Right forelimb (tissue), 1 donor: ENCODE data around the gene AK5.
"Not testable (repeated sequence)": the region's sequence is repeated elsewhere in the genome, so short reads cannot be mapped to it uniquely, and the experiment has no call there.

Experiments
- DNase-seq: peaks from one replicate; pipeline ENCODE4 v3.0.0-alpha.2; 2018

Gene AK5

DNA sequence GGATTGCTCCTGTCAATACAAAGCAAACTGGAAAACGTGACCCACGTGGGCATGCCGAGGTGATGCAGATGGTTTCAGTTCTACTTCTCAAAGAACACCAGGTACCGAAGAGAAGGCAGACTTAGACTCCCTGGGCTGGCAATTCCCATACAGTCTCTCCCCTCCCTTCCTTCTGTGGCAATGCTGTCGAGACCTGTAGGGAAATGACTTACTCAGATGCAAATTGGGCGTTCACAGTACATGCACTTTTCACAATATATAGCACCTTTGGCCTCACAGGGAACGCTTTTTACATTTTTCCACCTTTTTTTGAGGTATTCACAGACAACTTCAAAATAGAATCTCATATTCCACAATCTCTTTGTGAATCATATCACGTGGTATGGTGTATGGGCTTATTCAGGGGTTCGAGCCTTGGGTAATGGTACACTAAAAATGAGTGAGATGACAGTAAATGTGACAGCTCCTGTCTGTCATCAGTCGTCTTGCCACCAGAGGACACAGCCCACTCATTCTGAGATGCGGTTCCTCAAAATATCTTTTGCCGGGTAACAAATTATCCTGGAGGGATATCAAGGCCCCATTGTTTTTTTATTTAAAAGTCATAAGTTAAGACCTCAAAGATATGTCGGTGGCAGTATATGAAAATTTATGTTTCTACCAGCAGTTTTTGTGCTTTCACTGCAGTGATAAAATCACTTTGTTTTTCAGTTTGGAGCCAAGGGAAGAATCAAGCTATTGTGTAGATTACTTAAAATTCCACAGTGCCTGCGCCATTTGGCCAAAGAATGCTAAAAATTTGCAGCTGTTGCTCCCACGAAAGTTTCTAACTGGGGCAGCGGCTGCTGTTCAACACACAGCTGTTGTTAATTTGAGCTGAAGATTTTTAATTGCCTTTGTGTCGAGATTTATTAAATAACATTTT, 232.3 kb downstream of the AK5 start:
- DNase-seq: no peak

DNA sequence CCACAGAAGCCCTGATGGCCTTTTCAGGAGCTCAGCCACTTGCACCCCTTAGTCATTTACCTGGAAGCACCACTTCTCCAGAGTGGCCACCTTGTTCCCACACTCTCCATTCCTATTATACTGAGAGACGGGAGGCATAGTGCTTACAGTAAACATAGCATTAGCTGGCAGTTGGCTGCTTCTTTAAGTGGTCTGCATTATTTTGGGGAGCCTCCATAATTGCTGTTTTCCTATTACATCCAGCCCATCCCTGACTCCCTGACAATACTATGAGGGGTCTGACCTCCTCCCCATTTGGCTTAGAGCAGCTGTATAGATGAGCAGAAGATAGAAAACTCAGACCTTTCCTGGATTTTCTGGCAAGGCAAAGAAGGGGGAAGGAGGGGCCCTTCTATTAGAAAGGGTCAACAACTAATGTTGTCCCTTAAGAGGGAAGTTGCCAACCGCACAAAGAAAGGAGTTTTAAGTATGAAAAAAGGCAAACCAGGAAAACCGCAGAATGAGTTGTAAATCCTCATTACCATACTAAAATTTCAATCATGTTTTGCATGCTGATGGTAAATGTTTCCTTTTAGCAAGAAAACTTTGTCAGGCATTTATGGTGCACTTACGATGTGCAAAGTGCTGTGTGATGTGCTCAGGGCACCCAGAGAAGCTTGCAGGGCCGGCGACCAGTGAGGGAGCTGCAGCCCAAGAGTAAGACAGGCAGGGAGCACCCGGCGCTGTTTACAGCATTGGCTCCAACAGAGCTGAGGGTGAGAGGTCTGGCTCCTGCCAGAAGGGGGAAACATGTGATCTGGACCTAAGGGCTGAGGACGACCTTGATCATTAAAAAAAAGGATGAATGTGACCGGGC, 233.3 kb downstream of the AK5 start:
- DNase-seq: peak; percentile 52

DNA sequence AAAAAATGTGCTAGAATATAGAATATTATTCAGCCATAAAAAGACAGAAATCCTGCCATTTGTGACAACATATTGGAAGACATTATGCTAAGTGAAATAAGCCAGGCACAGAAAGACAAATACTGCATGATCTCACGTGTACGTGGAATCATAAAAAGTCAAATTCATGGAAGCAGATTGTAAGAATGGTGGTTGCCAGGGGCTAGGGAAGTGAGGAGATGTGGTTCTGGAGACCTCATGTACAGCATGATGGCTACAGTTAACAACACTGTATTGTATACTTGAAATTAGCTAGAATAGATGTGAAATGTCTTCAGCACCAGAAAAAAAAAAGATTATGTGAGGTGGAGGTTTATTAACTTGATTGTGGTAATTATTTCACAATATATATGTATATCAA, 234.3 kb downstream of the AK5 start:
- DNase-seq: no peak

DNA sequence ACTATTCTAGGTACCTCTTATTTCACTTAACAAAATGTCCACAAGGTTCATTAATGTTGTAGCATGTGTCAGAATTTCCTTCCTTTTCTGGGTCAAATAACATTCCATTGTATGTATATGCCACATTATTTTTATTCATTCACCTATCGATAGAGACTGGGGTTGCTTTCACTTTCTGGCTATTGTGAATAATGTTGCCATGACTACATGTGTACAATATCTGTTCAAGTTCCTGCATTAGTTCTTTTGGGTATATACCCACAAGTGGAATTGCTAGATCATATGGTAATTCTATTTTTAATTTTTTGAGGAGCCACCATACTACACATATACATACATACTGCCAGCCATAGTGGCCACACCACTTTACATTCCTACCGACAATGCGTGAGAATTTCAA, 242.2 kb downstream of the AK5 start:
- no peak for DNase-seq

DNA sequence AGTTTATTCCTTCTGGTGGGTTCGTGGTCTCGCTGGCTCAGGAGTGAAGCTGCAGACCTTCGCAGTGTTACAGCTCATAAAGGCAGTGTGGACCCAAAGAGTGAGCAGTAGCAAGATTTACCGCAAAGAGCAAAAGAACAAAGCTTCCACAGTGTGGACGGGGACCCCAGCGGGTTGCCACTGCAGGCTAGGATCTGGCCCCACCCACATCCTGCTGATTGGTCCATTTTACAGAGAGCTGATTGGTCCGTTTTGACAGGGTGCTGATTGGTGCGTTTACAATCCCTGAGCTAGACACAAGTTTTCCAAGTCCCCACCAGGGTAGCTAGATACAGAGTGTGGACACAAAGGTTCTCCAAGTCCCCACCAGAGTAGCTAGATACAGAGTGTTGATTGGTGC, 249.3 kb downstream of the AK5 start:
- DNase-seq: not testable (repeated sequence)

DNA sequence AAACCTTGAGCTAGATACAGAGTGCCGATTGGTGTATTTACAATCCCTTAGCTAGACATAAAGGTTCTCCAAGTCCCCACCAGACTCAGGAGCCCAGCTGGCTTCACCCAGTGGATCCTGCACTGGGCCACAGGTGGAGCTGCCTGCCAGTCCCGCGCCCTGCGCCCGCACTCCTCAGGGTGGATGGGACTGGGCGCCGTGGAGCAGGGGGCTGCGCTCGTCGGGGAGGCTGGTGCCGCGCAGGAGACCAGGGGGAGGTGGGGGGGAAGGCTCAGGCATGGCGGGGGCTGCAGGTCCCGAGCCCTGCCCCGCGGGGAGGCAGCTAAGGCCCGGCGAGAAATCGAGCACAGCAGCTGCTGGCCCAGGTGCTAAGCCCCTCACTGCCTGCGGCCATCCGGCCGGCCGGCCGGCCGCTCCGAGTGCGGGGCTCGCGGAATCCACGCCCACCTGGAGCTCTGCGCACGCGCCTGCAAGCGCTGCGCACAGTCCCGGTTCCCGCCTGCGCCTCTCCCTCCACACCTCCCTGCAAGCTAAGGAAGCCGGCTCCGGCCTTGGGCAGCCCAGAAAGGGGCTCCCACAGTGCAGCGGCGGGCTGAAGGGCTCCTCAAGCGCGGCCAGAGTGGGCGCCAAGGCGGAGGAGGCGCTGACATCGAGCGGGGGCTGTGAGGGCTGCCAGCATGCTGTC, 249.9 kb downstream of the AK5 start:
- DNase-seq: not testable (repeated sequence)

DNA sequence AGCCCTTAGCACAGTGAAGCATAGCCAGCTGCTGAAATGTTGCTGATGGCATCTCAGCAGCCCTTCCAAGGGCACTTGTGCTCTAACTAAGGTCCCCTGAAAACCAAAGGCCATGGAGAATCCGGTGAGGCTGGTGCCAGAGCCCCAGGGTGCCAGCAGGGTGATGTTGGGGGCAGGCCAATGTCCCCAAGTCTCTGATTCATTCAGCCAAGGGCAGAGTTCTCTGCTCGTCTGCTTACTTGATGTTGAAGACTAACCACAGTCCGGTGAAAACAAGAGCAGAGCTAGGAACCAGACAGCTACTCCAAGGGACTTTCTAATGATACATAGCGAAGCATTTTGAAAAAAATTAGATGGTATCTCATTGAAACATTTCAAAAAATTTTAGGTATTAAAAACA, 250.8 kb downstream of the AK5 start:
- no peak for DNase-seq

DNA sequence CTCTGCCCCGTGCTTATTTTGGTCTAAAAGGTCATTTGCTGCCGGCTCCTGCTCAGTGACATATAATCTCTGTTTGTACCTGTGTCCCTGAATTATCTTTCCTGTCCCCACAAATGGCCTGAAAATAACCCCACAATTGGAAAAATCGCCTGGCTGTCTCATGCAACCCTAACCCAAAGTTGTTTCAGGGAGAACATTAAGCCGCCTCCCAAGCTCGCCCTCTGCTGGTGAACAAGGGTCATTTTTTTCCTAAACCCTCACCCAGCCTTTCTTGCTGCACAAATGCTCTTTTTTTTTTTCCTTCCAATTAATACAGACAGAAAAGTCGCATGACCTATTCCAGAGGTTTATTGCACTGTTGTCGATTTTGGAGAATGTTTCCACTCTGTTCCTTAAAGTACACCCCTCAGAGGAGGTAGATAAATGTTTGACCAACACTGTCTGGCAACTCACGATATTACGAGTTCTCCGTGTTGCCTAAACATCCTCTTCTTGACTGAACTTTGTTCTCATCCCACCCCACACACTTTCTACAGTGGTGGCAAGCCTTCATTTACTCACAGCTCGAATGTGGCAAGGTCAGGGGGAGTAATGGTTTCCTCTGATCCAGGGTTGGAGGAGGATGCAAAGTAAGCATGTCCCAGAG, 252.0 kb downstream of the AK5 start:
- DNase-seq: peak; percentile 76

DNA sequence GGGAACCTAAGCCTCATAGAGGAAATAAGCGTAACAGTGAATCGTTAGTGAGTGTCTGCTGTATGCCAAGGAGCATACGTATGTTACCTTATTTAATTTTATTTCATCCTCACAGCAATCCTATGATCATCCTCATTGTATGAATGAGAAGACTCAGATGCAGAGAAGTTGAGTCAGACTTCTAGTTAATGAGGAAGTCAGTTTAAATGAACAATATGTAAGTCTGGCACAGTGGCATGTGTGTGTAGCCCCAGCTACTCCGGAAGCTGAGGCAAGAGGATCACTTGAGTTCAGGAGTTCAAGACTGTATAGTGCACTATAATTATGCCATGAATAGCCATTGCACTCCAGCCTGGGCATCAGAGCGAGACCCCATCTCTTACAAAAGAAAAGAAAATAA, 252.6 kb downstream of the AK5 start:
- no peak for DNase-seq

DNA sequence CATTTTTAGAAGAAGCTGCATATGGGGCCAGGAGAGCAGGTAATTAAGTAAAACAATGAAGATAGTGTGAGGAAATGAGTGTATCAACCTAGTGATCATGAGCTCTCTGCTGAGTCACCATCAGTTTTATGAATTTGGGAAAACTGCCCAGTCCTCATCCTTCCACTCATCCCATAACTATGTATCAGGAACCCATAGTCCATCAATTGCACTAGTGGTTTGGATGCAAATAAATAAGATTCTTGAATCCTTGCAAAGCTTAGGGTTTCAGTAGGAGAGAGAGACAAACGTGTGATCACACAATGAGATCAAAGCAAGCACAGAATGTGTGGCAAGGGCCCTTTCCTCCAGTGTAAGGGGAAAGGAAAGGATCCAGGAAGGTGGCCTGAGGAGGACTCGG, 255.0 kb downstream of the AK5 start:
- no peak for DNase-seq

DNA sequence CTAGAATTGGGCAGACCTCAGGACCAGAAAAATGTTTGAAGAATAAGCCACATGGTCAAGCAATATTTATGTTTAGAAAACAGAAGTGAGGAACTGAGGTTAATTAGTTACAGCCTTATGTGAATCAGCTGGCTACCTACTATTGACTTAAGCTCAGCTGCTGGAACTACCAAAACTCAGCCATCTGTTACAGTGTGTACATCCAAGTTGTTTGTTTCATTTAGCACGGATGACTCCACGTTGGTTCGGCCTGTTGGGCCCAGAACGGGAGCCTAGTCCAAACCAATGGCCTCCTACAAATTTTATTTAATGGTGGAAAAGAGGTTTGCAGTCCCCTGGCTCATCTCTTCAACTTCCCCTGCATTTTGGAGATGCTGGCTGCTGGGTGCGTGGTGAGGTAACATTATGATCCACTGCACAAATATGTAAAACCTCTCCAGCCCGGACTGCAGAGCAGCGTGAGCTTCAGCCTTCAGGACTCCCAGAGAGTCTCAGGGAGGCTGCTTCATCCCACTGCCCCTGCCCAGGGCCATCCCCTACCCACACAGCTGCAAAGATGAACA, 257.2 kb downstream of the AK5 start:
- peak; percentile 54 for DNase-seq

DNA sequence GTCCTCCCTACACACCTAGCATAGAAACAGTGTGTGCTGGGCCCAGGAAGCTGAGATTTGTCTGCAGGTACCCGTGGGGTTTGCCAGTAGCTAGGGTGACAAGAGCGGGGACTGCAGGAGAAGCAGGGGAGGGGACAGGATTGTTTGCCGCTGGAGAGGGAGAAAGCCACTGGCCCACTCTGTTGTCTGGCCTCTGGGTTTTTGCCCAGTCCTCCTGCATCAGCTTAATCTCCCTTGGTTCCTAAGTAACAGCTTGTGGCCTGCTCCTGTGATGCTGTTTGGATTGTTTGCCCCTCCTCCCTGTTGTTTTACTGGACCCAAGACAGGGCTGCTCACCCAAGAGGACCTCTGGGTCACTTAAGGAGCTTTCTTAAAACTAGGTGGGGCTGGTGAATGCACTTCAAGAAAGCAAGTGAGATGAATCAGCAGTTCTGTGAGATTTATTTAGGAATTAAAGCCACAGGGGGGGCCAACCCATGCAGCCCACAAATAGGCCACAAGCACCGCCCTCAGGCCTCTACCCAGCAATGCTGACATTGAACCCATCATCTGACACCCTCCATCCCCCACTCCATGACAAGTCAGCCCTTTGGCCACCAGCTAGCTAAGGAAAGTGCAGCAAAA, 257.8 kb downstream of the AK5 start:
- no peak for DNase-seq

DNA sequence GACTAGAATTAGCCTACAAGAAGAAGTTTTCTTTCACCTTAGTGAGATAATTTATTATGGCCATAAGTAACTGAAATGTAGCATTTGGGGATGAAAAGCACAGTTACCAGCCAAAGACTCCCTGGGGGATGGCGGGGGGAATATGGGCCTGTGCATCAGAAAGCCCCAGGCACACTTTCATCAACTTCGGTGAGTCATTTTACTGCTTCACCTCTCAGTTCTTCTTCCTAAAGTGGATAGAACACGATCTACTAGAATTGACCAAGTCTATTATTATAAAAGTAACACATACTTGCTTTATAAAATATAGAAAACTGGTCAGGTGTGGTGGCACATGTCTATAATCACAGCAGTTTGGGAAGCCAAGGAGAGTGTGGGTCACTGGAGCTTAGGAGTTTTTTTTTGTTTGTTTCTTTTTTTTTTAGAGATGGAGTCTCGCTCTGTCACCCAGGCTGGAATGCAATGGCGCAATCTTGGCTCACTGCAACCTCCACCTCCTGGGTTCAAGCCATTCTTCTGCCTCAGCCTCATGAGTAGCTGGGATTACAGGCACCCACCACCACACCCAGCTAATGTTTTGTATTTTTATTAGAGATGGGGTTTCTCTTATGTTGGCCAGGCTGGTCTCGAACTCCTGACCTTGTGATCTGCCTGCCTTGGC, 258.8 kb downstream of the AK5 start:
- no peak for DNase-seq

DNA sequence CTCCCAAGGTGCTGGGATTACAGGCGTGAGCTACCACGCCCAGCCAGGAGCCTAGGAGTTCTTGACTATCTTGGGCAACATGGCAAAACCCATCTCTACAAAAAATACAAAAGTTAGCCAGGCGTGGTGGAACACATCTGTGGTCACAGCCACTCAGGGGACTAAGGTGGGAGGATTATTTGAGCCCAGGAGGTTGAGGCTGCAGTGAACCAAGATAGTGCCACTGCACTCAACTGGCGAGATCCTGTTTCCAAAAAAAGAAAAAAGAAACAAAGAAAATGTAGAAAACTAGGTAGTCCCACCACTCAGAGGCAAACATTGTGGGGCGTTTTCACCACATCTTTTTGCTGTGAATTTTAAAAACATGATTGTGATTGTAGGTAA, 259.3 kb downstream of the AK5 start:
- no peak for DNase-seq

DNA sequence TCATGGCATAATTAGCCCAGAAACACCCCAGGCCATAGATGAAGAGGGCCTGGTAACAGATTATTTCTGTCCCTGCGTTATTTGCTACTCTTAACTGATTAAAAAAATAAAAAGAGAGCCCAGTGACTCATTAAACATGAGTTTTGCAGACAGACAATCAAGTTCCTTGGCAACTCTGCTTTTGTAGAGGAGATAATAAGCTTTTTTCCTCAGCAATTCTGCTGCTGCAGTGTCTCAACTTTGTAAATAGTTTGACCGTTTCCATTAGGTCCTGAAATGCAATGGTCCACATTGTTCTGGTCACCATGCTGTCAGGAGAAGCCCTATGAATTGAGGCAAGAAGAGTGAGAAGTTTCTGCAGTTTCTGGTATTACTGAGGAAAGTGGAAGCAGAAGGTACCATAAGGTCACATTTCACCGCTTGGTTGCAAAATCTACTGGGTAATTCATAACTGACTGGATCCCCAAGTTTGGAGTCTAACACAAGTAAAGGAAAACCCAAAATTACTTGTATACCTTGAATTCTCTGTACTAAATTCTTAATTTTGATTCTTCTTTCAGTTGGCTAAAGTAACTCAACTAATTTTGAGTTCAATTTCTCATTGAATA, 261.1 kb downstream of the AK5 start:
- DNase-seq: no peak

DNA sequence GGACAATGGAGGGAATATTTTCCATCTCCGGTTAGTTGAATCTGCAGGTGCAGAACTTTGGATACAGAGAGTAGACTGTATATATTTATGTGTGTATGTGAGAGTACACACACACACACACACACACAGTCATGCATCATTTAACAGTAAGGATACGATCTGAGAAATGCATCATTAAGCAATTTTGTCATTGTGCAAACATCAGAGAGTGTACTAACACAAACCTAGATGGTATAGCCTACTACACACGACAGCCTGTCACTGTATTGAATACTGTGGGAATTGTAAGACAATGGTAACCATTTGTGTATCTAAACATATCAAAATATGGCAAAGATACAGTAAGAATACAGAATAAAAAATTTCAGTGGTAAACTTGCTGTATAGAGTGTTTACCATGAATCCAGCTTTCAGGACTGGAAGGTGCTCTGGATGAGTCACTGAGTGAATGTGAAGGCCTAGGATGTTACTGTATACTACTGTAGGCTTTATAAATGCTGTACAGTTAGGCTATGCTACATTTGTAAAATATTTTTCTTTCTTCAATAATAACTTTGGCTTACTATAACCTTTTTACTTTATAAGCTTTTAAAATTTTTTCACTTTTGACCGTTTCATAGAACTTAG, 262.1 kb downstream of the AK5 start:
- DNase-seq: no peak

DNA sequence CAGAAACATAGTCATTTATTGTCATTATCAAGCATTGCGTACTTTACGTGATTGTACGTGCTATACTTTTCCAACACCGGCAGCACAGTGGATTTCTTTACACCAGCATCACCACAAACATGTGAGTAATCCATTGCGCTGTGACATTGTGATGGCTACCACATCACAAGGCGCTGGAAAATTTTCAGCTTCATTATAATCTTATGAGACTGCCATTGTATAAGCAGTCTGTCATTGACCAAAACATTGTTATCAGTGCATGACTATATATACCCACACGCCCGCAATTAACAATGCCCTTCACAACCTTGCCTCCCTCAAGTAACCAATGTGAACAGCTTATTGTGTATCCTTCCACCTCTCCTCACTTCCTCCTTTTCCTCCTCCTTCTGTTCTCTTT, 263.0 kb downstream of the AK5 start:
- DNase-seq: no peak

DNA sequence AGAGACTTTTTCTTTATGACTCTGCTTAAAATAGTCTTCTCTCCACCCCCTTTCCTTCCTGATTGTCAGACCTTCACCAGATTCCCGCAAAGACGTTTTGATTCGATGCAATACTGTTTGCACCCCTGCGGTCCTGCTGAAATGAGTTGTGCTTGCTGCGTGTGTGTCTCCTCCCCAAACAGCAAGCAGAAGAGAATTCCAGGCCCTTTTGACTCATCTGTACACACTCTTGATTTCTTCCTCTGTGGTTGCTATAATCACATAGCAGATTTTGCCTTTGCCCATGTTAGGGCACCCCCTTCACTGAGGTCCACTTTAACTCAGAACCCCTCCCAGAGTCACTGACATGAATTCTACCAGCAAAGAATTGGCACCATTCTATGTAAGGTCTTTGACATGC, 264.2 kb downstream of the AK5 start:
- no peak for DNase-seq

DNA sequence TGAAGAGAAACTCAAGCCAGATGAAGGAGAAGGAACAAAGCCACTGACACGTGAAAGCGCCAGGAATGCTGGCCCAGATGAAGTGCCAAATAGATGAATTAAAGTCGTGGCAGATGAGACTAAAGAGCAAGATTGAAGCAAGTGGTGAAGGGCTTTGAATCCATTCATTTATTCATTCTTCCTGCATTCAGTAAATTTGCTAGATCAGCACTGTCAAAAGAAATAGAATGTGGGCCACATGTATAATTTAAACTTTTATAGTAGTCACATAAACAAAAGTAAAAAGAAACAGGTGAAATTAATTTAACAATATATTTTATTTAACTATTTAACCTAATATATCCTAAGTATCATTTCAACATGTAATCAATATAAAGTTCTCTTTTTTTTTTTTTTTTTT, 265.1 kb downstream of the AK5 start:
- no peak for DNase-seq

DNA sequence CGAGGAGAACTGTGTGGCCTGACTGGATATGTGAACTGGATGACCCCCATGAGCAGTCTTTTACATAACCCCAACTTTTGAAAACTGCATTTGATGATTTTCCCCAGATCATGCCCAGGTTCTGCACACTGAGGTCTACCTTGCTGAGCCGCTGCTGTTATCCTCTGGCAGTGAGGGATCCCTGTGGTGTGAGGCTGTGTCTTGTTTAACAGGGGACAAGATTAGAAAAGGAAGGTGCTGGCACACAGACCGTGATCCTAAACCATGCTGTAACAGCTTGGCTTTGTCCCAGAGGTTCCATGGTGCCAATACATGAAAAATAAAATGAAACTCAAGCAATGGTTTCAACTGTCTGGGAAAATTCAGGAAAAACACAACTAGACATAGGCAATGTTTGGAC, 266.5 kb downstream of the AK5 start:
- no peak for DNase-seq

DNA sequence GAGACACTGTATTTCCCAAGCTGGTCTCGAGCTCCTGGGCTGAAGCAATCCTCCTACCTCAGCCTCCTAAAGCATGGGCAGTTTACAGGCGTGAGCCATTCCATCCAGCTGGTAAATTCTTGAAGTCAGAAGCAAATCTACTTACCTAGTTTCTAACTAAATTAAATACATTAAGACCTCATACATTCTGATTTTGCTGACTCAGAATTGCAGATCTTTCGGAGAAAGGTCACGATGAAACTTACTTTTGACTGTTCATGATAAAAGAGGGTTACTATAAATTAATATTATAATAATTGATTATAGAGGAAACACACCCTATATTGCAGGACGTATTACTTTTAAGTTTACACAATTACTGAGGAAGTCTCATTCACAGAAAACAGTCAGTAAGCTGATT, 268.3 kb downstream of the AK5 start:
- DNase-seq: no peak
